HFF-Myc (cell line): Measurements from ENCODE around the gene NR1H2.
A peak's percentile ranks its signal among the peaks of the same experiment; 100 is the strongest.
"Not testable (repeated sequence)": the region's sequence is repeated elsewhere in the genome, so short reads cannot be mapped to it uniquely, and the experiment has no call there.

Experiments used
- DNase-seq: peaks from one replicate; pipeline ENCODE4 v3.0.0-alpha.2; 2011; ENCODE audit warnings: low read depth; ENCODE audit errors: extremely low read depth
- H3K4me3 ChIP-seq: replicated peaks from 2 replicates; pipeline ENCODE4 v1.5.1; 2011; ENCODE audit warnings: low read depth, mild to moderate bottlenecking, control low read depth, low read length
- TF ChIP-seq, protein P1 (sequence below): IDR thresholded peaks from 2 replicates; pipeline ENCODE4 v1.5.1; 2012; ENCODE audit warnings: mild to moderate bottlenecking, low read depth, low read length, control low read depth; ENCODE audit errors: missing control alignments

NR1H2 gene

DNA sequence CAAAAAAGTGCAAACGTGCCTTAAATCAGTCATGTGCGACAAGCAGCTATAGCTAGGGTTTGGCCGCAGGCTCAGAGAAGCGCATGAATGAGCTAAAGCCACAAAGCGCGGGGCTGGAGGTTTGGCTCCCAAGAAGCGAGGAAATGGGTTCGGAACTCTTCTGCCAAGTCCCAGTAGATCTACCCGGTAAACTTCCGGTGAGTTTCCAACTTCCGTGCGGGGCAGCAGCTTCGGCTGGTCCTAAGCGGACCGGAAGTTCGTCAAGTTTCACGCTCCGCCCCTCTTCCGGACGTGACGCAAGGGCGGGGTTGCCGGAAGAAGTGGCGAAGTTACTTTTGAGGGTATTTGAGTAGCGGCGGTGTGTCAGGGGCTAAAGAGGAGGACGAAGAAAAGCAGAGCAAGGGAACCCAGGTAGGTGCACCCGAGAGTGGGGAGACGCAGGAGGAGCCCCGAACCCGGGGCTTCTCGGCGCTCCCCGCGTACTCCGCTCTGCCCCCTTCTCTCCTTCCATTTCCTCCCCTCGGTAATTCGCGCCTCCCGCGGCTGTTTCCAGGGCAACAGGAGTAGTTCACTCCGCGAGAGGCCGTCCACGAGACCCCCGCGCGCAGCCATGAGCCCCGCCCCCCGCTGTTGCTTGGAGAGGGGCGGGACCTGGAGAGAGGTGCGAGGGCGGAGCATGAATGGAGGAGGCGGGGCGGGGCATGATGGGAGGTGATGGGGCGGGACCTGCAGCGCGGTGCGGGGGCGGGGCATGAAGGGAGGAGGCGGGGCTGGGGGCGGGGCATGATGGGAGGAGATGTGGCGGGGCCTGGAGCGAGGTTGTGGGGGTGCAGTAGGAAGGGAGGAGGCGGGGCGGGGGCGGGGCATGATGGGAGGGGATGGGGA is at the start of gene NR1H2:
Gene NR1H2 (plus strand): TSS at position 292 of the 885 bp plus-strand sequence. CDS start 1,149 bp downstream, outside the sequence.
- DNase-seq: peak; percentile 93
- H3K4me3 ChIP-seq: peak within 1 kb of the TSS; percentile 90
- TF ChIP-seq, protein P1, sequence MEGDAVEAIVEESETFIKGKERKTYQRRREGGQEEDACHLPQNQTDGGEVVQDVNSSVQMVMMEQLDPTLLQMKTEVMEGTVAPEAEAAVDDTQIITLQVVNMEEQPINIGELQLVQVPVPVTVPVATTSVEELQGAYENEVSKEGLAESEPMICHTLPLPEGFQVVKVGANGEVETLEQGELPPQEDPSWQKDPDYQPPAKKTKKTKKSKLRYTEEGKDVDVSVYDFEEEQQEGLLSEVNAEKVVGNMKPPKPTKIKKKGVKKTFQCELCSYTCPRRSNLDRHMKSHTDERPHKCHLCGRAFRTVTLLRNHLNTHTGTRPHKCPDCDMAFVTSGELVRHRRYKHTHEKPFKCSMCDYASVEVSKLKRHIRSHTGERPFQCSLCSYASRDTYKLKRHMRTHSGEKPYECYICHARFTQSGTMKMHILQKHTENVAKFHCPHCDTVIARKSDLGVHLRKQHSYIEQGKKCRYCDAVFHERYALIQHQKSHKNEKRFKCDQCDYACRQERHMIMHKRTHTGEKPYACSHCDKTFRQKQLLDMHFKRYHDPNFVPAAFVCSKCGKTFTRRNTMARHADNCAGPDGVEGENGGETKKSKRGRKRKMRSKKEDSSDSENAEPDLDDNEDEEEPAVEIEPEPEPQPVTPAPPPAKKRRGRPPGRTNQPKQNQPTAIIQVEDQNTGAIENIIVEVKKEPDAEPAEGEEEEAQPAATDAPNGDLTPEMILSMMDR: no peak

DNA sequence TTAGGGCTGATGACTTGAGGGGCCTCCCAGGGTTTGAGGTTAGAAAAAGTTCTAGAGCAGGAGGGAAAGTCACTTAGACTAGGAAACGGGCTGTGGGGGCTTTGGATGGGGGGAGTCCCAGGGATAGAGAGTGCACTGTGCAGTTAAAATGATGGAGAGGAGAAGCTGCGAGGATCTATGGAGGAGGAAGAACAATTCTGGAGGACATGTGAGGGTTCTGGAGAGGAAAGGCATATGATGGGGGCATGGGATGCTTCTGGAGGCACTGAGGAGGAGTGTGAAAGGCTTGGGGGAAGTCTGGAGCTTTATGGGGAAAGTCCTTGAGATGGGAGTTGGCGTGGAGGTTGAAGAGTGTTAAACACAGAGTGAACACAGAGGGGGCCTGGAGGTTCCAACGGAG is 49.2 kb upstream of the NR1H2 start:
- no peak for DNase-seq
- H3K4me3 ChIP-seq: no peak overlapping the region
- TF ChIP-seq, protein P1: no peak

DNA sequence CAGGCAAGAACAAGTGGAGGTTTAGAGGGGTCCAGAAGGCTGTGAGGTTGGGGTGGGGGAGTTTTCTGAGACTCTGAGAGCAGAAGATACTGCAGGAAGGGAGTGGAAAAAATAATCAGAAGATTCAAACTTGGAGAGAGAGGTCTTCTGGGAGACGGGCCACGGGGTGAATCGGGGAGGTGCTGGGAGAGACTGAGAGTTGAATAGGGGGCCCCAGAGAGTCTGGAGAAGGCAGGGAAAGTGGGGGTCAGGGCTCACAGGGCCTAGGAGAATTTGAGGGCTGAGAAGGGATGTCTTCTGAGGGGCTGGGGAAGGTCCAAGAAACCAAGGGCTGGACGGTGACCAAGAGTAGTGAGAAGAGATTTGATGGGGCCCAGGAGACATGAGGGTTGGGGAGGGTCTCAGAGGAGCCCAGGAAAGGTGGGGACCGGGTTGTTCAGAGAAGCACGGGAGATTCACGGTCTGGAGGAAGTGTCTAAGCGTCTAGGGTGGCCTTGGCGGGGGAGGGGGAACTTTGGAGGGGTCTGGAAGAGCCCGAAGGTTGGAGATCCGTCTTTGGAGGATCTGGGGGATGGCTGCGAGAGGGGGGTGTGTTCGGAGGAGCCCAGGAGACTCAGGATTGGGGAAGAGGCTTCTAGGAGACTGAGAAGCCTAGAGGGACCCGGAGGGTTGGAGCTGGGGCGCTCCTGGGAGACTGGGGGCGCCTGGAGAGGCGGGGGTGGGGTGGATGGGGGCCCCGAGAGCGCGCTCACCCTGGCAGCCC is 48.6 kb upstream of the NR1H2 start:
- TF ChIP-seq, protein P1: no peak
- DNase-seq: no peak
- no peak overlapping the region for H3K4me3 ChIP-seq

DNA sequence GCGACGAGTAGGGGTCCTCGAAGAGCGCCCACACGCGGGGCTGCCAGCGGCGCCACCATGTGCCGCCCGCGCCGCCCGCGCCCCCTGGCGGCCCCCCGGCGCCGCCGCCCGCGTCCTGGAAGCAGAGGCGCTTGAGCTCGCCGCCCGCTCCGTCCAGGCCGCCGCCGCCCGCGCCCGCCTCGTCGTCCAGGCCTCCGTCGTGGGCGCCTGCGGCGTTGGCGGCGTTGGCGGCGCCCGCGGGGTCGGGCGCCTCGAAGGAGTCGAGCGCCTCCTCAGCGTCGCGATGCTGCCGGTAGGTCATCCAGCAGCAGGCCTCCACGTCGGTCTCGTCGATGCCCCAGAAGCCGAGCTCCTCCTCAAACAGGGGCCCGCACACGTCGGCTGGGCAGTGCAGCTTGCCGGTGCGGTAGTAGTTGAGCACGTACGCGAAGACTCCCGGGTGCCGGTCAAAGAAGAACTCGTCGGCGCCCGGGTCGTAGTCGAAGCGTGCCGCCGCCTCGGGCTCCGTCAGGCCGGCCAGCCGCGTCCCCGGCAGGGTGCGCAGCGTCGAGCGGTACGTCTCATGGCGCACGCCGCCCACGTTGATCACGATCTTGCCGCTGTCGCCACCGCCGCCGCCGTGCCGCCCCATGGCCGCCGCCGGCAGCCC is 47.9 kb upstream of the NR1H2 start:
- TF ChIP-seq, protein P1: no peak
- no peak for DNase-seq
- no peak overlapping the region for H3K4me3 ChIP-seq

DNA sequence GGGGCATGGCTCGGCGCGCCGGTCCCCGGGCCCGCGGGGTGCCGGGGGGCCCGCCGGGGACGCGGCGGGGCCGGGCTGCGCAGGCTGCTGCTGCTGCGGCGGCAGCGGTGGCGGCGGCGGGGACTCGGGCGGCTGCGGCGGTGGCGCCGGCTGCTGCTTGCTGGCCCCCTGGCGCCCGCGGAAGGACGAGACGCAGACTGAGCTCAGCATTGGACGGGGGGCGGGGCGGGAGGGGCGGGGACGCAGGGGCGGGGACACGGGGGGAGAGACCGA is 47.4 kb upstream of the NR1H2 start:
- TF ChIP-seq, protein P1: no peak
- no peak overlapping the region for H3K4me3 ChIP-seq
- DNase-seq: no peak

DNA sequence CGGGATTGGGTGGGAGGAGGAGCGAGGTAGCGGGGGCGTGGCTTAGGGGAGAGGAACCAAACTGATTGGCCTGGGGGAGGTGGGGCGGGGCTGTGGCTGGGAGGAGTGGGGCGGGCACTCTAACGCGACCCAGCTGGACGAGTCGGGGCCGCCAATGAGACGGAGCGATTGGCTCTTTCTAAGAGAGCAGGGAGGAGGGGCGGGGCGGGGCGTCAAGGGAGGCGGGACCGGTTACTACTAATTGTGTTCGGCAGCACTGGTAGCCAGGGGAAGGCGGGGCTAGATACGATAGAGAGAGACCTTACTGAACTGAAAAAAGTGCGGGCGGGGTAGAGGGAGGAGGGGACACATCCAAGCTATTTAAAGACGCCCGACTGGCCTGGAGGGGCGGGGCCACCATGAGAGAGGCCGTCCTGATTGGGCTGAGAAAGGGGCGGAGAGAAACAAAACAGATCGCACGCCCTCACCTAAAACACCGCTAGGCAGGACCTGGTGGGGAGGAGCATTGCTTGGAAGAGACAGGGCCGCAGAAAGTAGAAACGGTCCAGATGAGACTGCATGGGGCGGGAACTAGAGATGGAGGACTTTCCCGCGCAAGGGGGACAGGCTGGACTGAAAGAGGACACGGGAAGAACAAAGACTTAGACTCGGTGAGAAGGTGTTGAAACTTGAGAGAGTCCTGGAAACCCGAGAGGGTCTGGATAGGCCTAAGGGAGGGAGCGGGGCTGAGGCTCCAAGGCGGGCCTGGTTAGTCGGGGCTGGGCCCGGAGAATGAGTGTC is 46.9 kb upstream of the NR1H2 start, which contains the start of gene KCNC3:
Gene KCNC3 (minus strand): TSS at position 232 of the 780 bp plus-strand sequence. CDS start 295 bp downstream, outside the sequence.
- peak; percentile 52 for DNase-seq
- H3K4me3 ChIP-seq: no peak within 1 kb of the TSS
- TF ChIP-seq, protein P1: no peak

DNA sequence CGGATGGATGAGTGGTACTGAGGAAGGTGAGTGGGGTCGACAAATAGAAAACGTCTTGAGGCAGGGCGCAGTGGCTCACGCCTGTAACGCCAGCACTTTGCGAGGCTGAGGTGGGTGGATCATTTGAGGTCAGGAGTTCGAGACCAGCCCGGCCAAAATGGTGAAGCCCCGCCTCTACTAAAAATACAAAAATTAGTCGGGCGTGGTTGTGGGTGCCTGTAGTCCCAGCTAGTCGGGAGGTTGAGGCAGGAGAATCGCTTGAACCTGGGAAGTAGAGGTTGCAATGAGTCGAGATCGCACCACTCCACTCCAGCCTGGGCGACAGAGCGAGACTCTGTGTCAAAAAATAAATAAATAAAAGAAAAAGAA is 46.3 kb upstream of the NR1H2 start:
- H3K4me3 ChIP-seq, DNase-seq: not testable (repeated sequence)
